HTERT RPE-1 (cell line): ENCODE measurements around the gene CEP63.

Experiments
- in situ Hi-C: fragments of 300-500 bp; cut with MboI; formaldehyde crosslinking; loops from 4 replicates; pipeline ENCODE4 v1.14.3; 2020; ENCODE audit warnings: low sequenced_read_pairs

CEP63 gene

DNA sequence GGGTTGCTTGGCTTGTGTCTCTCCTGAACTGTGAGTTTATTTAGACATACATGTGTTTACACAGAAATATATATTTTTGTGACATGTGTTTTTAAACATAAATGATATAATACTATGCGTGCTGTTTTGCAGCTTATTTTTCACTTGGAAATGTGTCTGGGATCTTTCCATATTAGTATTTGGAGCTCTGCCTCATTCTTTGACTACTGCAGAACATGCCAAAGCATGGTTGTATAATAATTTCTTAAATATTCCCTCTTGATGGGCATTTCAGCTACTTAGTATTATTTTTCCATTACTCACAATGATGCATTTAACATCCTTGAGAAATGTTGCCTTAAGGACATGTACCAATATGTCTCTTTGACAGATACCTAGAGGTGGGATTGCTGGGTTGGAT, 19.5 kb upstream of the CEP63 start:
- in situ Hi-C loops, result no loop called here

DNA sequence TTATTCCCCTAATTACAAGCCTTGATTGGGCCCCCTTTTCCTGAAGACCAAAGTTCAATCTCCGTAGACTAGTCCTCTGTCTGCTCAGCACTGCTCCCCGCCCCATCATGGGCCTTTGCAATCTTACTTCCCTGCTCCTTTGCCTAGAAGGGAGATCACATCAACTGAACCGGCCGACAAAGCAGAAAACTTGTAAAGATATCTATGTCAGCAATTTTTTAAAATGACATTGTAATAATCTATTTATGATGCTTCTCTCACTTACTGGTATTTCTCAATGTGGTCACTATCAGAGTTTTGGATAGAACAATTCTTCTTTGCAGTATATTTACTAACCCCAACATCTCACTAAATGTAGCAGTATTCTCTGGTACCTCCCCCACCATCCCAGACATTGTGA, 17.3 kb upstream of the CEP63 start:
- in situ Hi-C loops, result no loop called here

DNA sequence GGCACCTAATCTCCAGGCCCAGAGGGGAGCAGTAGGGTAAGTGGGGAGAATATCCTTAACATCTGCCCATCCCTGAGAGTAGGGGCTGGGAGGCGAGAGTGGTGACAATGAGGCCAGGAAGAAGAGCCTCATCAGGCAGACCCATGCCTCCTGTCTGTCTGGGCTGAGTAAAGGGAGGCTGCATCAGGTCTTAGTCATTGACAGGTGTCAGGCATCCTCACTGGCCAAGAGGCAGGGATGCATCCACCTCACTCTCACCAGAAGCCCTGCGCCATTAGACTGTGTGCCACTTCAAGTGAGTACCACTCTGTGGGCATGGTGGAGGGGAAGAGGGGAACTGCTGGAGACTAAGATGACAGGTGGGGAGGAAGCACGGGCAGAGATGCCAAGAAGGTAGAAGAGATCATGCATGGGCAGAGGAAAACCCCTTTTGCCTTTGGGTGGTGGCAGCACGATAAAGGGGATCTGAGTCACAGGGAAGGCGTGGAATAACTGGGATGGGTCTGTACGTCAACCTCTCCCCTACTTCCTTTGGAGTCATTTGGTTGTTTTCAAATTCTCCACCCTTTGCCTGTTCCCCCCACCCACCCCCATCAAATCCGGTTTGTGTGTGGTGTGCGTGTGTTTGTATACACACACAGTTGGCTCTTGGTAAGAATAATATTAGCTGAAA, 14.2 kb upstream of the CEP63 start:
- in situ Hi-C loops, result no loop called here

DNA sequence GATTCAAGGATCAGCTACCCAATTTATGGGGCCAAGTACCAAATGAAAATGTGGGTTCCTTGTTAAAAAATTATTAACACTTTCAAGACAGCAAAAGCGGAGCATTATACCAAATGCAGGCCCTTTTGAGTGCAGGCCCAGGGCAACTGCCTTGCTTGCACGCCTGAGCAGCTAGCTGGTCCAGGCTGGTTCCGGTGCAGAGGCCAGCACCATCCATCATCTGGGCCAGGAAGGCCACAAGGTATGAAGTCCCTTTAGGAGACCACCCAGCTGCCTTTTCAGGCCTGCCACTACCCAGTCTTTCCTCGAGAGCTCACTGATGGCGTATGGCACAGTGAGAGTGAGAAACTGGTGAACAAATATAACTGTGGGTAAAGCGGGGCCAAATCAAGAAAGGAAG, 13.0 kb upstream of the CEP63 start:
- in situ Hi-C loops, result no loop called here

DNA sequence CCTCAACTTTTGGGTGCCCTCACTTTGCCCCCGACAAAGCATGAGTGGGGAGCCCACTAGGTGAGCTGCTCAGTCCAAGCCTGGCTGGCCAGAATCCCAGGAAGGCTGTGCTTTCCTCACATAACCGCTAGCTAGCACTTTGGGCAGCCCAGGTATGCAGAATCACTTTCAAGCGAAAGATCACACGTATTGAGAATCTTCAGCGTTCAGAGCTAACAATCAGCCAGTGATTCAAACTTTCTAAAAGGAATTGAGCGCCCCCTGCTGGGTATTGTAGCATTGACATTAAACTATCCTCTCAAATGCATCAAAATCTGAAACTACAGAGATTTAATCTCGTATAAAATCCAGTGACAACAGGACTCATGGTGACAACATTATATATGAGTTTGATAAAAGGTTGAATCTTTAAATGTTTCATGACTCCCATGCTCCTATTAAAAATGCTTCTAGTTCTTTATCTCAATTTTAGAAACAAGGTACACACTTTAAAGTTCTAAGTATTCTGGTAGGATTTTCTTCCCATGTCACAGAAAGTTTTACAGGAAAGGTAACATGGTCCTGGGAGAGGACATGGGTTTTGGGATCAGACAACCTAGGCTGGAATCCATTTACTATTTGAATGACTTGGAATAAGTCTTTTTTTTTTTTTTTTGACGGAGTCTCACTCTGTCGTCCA, 11.8 kb upstream of the CEP63 start:
- in situ Hi-C loops, result no loop called here

DNA sequence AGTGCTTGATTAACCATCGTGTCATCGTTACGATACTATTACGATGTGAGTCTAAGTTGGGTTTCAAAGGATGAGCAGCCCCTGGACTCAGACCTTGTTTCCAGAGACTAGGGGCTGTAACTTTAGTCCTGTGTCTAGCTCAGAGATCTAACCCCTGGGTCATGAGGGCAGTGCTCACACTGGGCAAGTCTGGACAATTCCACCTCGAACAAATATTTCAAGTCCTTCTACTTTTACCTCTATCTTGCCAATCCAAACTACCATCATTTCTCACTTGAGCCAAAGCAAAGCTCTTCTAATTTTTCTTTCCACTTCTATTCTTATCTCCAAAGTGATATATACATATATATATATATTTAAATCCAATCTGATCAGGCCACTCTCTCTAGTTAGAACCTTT, 10.9 kb upstream of the CEP63 start:
- in situ Hi-C loops, result no loop called here

DNA sequence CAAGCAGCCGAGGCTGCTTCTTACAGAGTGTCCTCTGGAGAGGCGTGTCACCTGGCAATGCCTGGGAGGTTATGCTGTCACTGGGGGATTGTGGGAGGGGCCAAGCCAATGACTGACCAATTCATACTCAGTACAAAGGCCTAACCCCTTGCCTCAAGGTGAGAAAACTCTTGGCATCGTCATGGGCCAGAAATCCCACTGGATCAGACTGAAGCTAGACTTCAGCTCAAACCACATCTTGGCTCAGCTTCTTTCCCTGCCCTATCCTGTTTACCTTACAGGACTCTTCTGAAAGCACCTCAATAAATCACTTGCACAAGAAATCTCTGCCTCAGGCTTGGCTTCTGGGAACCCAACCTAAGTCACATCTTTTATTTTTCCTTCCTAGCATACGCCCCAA, 9.6 kb upstream of the CEP63 start:
- in situ Hi-C loops, result no loop called here

DNA sequence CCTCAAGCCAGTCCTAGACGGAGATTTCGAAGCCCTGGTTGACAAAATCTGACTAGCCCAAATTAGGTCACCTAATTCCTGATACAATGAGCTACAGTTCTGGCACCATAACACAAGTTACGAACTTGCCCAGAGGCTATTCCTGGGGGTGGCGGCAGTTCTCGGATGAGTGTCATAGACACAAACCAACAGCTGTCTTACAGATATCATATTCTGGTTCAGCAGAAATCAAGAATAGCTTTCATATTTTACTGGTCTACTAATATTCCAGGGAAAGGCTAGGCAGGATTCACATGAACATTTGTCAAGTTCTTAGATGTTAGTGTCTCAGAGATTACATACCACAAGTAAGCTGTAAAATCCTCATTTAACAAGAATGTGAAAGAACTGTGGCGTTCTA, 8.9 kb upstream of the CEP63 start:
- in situ Hi-C loops, result no loop called here

DNA sequence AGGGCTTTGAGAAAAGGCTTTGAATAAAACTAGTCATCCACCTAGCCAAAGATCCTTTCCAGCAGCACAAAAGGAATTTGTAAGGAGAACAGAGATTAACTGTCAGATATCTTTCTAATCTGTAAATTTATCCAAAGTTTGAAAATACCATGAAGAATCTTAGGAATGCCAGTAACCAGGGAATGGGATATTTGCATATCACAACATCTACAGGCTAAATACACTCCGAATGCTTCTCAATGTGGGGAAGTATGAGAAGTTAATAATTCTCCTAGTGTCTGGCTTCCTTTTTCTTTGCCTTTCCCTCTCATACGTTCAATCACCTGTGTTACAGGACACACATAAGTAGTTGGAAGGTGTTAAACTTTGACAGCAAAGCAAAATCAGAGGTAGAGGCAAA, 7.9 kb upstream of the CEP63 start:
- in situ Hi-C loops, result no loop called here

DNA sequence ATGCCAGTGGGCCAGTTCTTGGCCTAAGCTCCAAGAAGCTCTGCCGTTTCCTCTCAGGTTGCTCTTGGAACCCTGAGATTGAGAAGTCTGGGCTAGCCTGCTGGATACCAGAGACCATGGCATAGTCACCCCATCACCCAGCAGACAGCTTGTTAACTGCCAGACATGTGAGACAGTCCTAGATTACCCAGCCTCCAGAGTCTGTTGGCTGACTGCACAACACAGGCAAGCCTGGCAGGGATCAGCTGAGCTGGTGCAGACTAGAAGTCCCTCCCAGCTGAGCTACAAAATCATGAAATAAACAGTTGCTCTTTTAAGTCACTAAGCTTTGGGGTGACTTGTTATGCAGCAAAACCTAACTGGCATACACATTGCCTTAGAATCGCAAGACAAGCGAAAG, 5.3 kb upstream of the CEP63 start:
- in situ Hi-C loops, result no loop called here

DNA sequence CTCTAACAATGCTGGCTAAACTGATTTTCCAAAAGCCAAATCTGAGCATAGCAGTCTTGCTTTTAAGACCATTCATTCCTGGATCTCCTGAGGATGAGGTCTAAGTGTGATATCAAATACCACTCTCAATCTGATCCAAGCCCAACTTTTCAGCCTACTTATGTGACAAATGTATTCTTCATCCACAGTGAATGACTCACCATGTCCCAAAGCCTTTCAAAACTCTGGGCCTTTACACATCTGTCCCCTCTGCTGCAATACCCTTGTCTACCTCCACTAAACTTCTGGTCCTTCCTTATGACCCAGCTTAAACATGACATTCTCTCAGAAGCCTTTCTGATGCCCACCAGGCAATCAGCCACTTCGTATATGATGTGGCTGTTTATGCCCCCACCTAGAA, 4.7 kb upstream of the CEP63 start:
- in situ Hi-C loops, result no loop called here

DNA sequence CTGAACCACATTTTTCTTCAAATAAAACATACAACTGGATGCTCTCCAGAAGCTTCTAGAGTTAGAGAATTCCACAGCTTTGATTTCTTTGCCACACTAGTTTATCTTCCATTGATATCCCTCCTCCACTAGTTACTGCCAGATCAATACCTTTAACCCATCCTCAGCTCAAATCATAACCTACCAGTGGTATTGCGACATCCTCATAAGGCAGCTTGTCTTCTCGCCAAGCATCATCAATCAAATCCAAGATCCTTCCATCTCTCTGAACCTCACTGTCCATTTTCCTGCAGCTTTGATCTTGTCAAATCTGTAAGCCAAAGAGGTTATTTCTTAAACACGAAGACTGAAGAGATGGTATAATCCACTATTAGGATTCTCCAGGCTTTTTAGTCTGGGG, 3.2 kb upstream of the CEP63 start:
- in situ Hi-C loops, result no loop called here

DNA sequence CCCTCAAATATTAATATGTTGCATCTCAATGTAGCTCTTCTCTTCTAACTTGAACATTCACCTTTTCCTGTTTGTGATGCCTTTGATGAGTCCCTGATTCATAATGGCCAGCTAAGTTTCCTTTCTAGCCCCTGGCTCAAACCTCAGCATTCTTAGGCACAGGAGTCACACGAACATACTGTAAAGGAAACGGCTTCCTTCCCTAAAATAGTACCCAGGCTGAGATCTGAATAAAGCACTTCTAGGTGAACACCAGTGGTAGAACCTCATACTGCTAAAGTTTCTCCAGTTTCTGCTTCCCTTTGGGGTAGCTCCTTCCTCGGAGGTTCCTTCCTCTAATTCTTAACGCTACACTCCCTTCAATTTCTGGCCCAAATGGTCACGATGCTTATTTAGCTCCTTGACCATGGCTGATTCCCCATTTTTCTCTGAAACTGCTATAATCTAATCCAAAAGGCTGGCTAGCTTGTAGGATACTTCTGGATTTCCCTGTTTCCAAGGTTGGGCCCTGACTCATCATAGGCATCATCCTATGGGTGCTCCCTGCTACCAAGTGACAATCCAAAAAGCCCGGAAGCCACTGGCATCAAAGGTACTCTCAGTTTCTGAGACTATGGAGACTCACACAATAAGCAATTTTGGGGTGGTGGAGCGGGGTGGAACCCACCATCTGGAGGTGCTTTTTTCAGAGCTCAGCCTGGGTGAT, 2.5 kb upstream of the CEP63 start:
- in situ Hi-C loops, result no loop called here

DNA sequence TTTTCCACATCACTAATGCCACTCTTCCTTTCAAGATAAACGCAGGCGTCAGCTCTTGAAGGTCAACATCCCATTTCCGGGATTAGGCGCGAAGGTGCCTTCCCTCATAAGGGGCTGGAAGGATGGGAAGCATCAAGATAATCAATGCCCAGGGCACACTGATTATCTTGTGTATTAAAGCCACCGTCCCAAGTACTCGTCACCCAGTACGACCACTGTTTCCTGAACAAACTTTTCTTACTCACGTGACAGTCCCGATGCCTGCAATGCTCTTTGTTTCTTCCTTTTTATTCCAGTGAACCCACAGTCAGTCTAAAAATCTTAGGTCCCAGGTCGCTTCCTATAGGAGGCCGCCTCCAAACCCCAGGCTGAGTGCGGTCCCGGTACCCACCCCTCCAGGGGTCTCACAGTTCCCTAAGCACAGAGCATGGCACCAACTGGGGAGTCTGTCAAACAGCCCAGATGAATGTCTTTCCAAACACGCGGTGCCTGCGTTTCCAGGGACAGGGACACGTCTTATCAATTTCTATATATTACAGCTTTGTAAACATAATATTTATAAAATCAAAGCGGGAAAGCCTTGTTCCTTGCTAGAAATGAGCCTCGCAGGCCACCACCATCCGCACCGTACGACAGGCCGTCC, 661 bp upstream of the CEP63 start:
- in situ Hi-C loops, result no loop called here

DNA sequence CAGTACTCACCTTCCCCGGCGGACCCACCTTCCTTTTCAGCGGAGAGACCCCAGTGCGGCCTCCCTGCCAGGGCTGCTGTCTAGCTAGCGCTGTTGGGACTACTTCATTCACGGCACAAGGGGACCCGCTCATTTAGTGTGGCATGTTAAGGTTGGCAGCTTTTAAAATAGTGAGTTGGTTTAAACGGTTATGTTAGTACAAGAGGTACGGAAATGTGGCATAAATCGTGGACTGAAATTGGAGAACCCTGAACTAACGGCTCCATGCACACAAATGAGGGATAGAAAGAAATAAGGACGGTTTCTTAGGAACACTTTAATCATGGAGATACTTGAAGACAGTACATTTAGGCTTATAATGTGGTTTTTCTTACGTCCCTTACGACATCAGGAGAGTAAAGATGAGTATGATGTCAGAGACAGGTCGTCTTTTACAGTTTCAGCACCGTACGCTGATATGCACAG, 752 bp downstream of the CEP63 start:
- in situ Hi-C loops, result no loop called here

DNA sequence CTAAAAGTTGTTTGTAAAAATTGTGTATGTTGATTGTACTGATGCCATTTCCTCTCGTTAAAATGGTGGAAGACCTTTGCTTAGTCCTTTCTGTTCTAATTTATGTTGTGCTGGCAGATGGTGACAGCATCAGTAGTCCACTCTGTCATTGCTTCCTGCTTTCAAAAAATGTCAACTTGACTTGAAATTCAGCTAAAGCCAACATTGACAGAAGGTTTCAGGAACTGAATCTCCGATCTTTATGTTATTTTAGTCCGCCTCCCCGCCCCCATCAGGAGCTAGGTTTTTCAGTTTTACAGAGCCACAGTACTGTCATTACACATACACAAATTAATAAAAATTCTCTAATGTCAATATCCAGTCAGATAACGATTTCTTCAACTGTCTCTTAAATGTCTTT, 1.5 kb downstream of the CEP63 start:
- in situ Hi-C loops, result no loop called here

DNA sequence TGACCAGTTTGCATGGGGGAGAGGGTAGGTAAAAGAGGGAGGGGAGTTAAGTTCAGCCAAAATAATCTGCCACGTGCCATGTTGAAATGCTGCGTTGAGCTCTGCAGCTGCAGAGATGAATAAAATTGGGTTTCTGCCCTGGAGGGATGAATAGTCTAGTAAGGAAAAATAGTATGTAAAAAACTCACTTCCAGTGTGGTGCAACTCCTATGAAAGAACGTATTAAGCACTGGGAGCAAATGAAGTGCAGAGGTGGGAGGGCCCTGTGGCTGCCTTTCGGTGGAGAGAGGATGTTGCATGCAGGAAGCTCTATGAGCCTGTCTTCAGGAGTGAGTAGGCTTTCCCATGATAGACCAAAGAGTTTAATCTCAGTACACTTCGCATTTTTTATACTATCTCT, 8.6 kb downstream of the CEP63 start:
- in situ Hi-C loops, result no loop called here

DNA sequence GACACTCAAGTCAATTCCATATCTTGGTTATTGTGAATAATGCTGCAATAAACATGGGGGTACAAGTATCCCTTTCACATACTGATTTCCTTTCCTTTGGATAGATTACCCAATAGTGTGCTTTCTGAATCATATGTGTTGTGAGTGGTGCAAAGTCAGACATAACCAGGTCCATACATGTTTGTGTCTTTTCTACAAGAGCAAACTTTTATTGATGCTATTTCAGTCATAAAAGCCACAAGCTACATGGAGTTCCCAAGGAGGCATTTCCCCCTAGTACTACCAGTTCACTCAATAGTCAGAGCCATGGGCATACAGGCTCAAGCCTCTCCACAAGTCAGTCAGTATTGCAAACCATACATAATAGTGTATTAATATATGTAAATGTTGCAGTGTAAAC, 10.1 kb downstream of the CEP63 start:
- in situ Hi-C loops, result no loop called here

DNA sequence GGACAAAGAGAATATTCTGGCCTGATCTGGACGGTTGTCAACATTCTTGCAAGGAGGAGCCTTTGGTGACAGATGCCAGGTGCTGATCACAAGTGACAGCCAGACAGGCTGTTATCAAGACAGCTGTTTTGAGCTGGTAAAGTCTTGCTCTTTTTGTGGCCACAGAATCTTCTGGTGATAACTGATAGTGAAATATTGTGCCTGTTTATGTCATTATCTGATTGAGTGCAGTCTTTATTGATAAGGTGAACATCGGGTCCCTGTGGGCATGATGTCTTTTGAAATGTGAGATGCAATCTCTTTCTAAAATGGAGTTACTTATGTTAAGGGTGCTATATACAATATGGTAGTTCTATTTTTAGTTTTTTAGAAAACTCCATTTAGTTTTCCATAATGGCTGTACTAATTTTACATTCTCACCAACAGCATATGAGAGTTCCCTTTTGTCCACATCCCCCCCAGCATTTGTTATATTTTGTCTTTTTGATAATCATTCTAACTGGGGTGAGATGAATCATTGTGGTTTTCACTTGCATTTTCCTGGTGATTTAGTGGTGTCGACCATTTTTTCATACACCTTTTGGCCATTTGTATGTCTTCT, 10.7 kb downstream of the CEP63 start:
- in situ Hi-C loops, result no loop called here

DNA sequence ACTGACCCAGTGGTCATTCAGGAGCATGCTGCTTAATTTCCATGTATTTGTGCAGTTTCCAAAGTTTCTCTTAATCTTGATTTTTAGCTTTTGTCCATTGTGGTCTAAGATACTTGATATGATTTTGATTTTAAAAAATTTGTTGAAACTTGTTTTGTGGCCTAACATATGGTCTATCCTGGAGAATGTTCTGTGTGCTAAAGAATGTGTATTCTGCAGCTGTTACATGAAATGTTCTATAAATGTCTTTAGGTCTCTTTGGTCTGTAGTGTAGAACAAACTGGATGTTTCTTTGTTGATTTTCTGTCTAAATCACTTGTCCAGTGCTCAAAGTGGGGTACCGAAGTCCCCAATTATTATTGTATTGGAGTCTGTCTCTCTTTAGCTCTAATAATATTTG, 17.4 kb downstream of the CEP63 start:
- in situ Hi-C loops, result no loop called here

DNA sequence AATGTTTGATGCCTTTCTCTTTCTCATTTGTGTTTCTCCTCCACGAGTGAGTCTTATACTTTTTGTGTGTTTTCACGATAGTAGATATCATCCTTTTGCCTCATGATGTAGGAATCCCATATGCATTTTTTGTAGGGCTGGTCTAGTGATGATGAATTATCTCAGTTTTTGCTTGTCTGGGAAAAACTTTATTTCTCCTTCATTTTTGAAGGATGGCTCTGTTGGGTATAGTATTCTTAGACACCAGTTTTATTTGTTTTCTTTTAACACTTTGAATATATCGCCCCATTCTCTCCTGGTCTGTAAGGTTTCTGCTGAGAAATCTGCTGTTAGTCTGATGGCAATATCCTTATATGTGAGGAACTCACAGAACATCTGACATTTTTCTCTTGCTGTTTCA, 18.3 kb downstream of the CEP63 start:
- in situ Hi-C loops, result no loop called here
